H1 (cell line): ENCODE results near the gene BBC3. TPM values are rescaled to one million over a fixed set of nuclear protein-coding genes. Genes with fewer than 3 reads are reported as not detected.

Source experiments
- ATF2 ChIP-seq: IDR thresholded peaks from 2 replicates; pipeline ENCODE4 v1.6.1; 2012; ENCODE audit warnings: low read length, inconsistent platforms
- BRCA1 ChIP-seq: IDR thresholded peaks from 2 replicates; pipeline ENCODE4 v1.6.1; 2012; ENCODE audit warnings: low read depth, low read length, improper control_type of control experiment
- E2F6 ChIP-seq: IDR thresholded peaks from 2 replicates; pipeline ENCODE4 v1.6.1; 2012; ENCODE audit warnings: inconsistent platforms
- EP300 ChIP-seq, 2 experiments: IDR thresholded peaks; 1 replicate in 1 of 2; 2 replicates in 1 of 2; pipeline ENCODE4 v1.6.1; 2011 to 2012; ENCODE audit warnings: low read depth in 2 of 2, low read length in 2 of 2, mild to moderate bottlenecking in 2 of 2, borderline replicate concordance in 1 of 2, inconsistent platforms in 1 of 2, moderate library complexity in 1 of 2
- KDM5A ChIP-seq: fragments of 200-600 bp; IDR thresholded peaks from 2 replicates; pipeline ENCODE4 v1.7.1; 2012; ENCODE audit warnings: mild to moderate bottlenecking, low read length, inconsistent platforms, mixed read lengths
- POLR2A ChIP-seq, 2 experiments: IDR thresholded peaks; 1 replicate in 1 of 2; 2 replicates in 1 of 2; pipeline ENCODE4 v1.6.1; 2011; ENCODE audit warnings: low read depth in 2 of 2, low read length in 2 of 2, mild to moderate bottlenecking in 2 of 2; ENCODE audit errors: control extremely low read depth in 1 of 2
- RFX5 ChIP-seq: IDR thresholded peaks from 2 replicates; pipeline ENCODE4 v1.6.1; 2011; ENCODE audit warnings: low read depth, low read length, improper control_type of control experiment, borderline replicate concordance
- SIN3A ChIP-seq, 2 experiments: IDR thresholded peaks in 1 of 2; conservative IDR thresholded peaks in 1 of 2; 2 replicates each; pipeline ENCODE4 v1.6.1; 2011 to 2012; ENCODE audit warnings: low read length in 2 of 2, improper control_type of control experiment in 1 of 2, low read depth in 1 of 2, mild to moderate bottlenecking in 1 of 2
- SP1 ChIP-seq: IDR thresholded peaks from 2 replicates; pipeline ENCODE4 v1.6.1; 2011; ENCODE audit warnings: low read depth, low read length
- polyA plus RNA-seq, 7 experiments: library from polyadenylated mRNA; depleted of rRNA in 3 of 7; stranded (reverse) in 5 of 7; unstranded in 2 of 7; fragments of >200 nt in 5 of 7; fragments of 200-250 nt in 2 of 7; gene quantifications; 1 replicate in 5 of 7; 2 replicates in 1 of 7; 4 replicates in 1 of 7; pipeline versions ENCODE4 v1.2.1 to v1.2.3, GENCODE V29; 2011 to 2013; ENCODE audit warnings: missing spikeins in 2 of 7, mixed read lengths in 2 of 7
- total RNA-seq: library from RNA; stranded (reverse); fragmentation: NEBNext Ultra II Directional; extraction: Animal tissue kit (Norgen Biotek cat#: 25700); gene quantifications from 2 replicates; pipeline ENCODE4 v1.2.1, GENCODE V29; 2021

BBC3 gene
- total and polyA plus RNA-seq, 2 of the 8 experiments (the other 6 are each of a cell fraction or from before 2014, with no cell fraction given): 13.2 to 21.6 TPM

- no peak for TF ChIP-seq ATF2
- TF ChIP-seq E2F6: no peak
- TF ChIP-seq RFX5: no peak
- no peak for TF ChIP-seq POLR2A (IDR thresholded peaks at IDR 0.05; ENCODE audit: control extremely low read depth in 1 of 2, low read depth in 2 of 2, low read length in 2 of 2)
- no peak for TF ChIP-seq SP1
- TF ChIP-seq SIN3A (conservative IDR thresholded peaks at IDR 0.05 in 1 of 2, IDR thresholded peaks at IDR 0.05 in 1 of 2; ENCODE audit: low read depth in 1 of 2, low read length in 2 of 2): no peak
- no peak for TF ChIP-seq BRCA1
- no peak for TF ChIP-seq KDM5A
- TF ChIP-seq EP300 (IDR thresholded peaks at IDR 0.05; ENCODE audit: borderline replicate concordance in 1 of 2, low read depth in 2 of 2, low read length in 2 of 2): no peak
These were observed 9.7 kb downstream of the BBC3 start (continued) for GRCh38 chr19:47221080-47221841.
